T-helper 1 cell treated with Interleukin-12 subunit alpha and Interleukin-12 subunit beta and Interleukin-4 antibody, amounts not matched to agents 30 μg/mL and 1 μg/mL, for 36 hours (primary cell): Measurements from ENCODE around the gene KIF5A.

ENCODE experiments used
- H3K27ac Mint-ChIP-seq: one replicate; pipeline ENCODE4 v1.8.0; 2021; ENCODE audit warnings: mild to moderate bottlenecking, mixed read lengths
- H3K27me3 Mint-ChIP-seq: one replicate; pipeline ENCODE4 v1.8.0; 2021; ENCODE audit warnings: low read depth, mixed read lengths
- H3K36me3 Mint-ChIP-seq: one replicate; pipeline ENCODE4 v1.8.0; 2021; ENCODE audit warnings: low read depth, mixed read lengths
- H3K4me1 Mint-ChIP-seq: one replicate; pipeline ENCODE4 v1.8.0; 2021; ENCODE audit warnings: low read depth, mixed read lengths
- H3K4me3 Mint-ChIP-seq: one replicate; pipeline ENCODE4 v1.8.0; 2021; ENCODE audit warnings: mild to moderate bottlenecking, moderate library complexity, mixed read lengths
- H3K9me3 Mint-ChIP-seq: one replicate; pipeline ENCODE4 v1.8.0; 2021; ENCODE audit warnings: mixed read lengths

KIF5A gene

GRCh38 chr12:57605811-57606311 is 56.0 kb downstream of the KIF5A start:
- peaks cover 26% of the 10 kb centered on the region for H3K36me3 Mint-ChIP-seq
- H3K27me3 Mint-ChIP-seq = peaks cover 11% of the 10 kb centered on the region
- peak overlapping the region; percentile 80 for H3K4me3 Mint-ChIP-seq
- peaks cover 16% of the 10 kb centered on the region for H3K4me1 Mint-ChIP-seq
- no peaks in the 10 kb centered on the region for H3K9me3 Mint-ChIP-seq
- H3K27ac Mint-ChIP-seq = no peak overlapping the region

GRCh38 chr12:57606399-57606798 is 56.6 kb downstream of the KIF5A start:
- Mint-ChIP-seq H3K27ac (no peak overlapping the region), H3K4me1 (peaks cover 16% of the 10 kb centered on the region), H3K4me3 (no peak overlapping the region), H3K36me3 (peaks cover 20% of the 10 kb centered on the region), H3K27me3 (peaks cover 13% of the 10 kb centered on the region), H3K9me3 (no peaks in the 10 kb centered on the region)

- peaks cover 16% of the 10 kb centered on the region for H3K4me1 Mint-ChIP-seq
- no peak overlapping the region for H3K4me3 Mint-ChIP-seq
- peaks cover 16% of the 10 kb centered on the region for H3K36me3 Mint-ChIP-seq
- H3K27me3 Mint-ChIP-seq = peaks cover 14% of the 10 kb centered on the region
- H3K9me3 Mint-ChIP-seq = no peaks in the 10 kb centered on the region
- H3K27ac Mint-ChIP-seq = no peak overlapping the region
Observed at GRCh38 chr12:57606821-57607220, 57.0 kb downstream of the KIF5A start.

GRCh38 chr12:57607958-57608663 is 58.3 kb downstream of the KIF5A start:
- H3K36me3 Mint-ChIP-seq = peaks cover 7% of the 10 kb centered on the region
- no peak overlapping the region for H3K27ac Mint-ChIP-seq
- peaks cover 18% of the 10 kb centered on the region for H3K4me1 Mint-ChIP-seq
- H3K9me3 Mint-ChIP-seq = no peaks in the 10 kb centered on the region
- H3K4me3 Mint-ChIP-seq = no peak overlapping the region
- H3K27me3 Mint-ChIP-seq = peaks cover 27% of the 10 kb centered on the region

GRCh38 chr12:57609101-57609780 is 59.4 kb downstream of the KIF5A start:
- Mint-ChIP-seq H3K27me3 (peaks cover 38% of the 10 kb centered on the region), H3K9me3 (no peaks in the 10 kb centered on the region), H3K27ac (no peak overlapping the region), H3K4me3 (no peak overlapping the region), H3K4me1 (peaks cover 13% of the 10 kb centered on the region), H3K36me3 (peaks cover 7% of the 10 kb centered on the region)

GRCh38 chr12:57609781-57610553 is 60.1 kb downstream of the KIF5A start:
- Mint-ChIP-seq H3K4me3 (peak overlapping the region; percentile 79), H3K9me3 (no peaks in the 10 kb centered on the region), H3K27ac (no peak overlapping the region), H3K36me3 (peaks cover 7% of the 10 kb centered on the region), H3K27me3 (peaks cover 45% of the 10 kb centered on the region), H3K4me1 (peaks cover 13% of the 10 kb centered on the region)

- Mint-ChIP-seq H3K27ac (no peak overlapping the region), H3K4me3 (peak overlapping the region; percentile 79), H3K4me1 (peaks cover 8% of the 10 kb centered on the region), H3K36me3 (peaks cover 7% of the 10 kb centered on the region), H3K27me3 (peaks cover 50% of the 10 kb centered on the region), H3K9me3 (no peaks in the 10 kb centered on the region)
Observed at GRCh38 chr12:57610554-57611107, 60.8 kb downstream of the KIF5A start.

- Mint-ChIP-seq H3K27me3 (peaks cover 53% of the 10 kb centered on the region), H3K4me1 (peaks cover 5% of the 10 kb centered on the region), H3K9me3 (no peaks in the 10 kb centered on the region), H3K4me3 (peak within 1 kb of the TSS; percentile 79), H3K27ac (no peak within 1 kb of the TSS), H3K36me3 (peaks cover 7% of the 10 kb centered on the region)
Observed at GRCh38 chr12:57611108-57611826, 61.4 kb downstream of the KIF5A start, which contains the start of gene ARHGEF25. Gene ARHGEF25 (plus strand): TSS chr12:57611435. CDS start chr12:57611895, 460 bp downstream.

- peaks cover 61% of the 10 kb centered on the region for H3K27me3 Mint-ChIP-seq
- H3K4me1 Mint-ChIP-seq = peaks cover 5% of the 10 kb centered on the region
- H3K4me3 Mint-ChIP-seq = peak overlapping the region; percentile 46
- H3K27ac Mint-ChIP-seq = no peak overlapping the region
- no peaks in the 10 kb centered on the region for H3K9me3 Mint-ChIP-seq
- H3K36me3 Mint-ChIP-seq = peaks cover 3% of the 10 kb centered on the region
Observed at GRCh38 chr12:57611827-57612710, 62.2 kb downstream of the KIF5A start.

GRCh38 chr12:57612711-57613426 is 63.0 kb downstream of the KIF5A start:
- H3K9me3 Mint-ChIP-seq = no peaks in the 10 kb centered on the region
- peaks cover 2% of the 10 kb centered on the region for H3K36me3 Mint-ChIP-seq
- peaks cover 69% of the 10 kb centered on the region for H3K27me3 Mint-ChIP-seq
- no peak overlapping the region for H3K4me3 Mint-ChIP-seq
- no peak overlapping the region for H3K27ac Mint-ChIP-seq
- peaks cover 5% of the 10 kb centered on the region for H3K4me1 Mint-ChIP-seq

GRCh38 chr12:57613427-57614109 is 63.7 kb downstream of the KIF5A start:
- no peaks in the 10 kb centered on the region for H3K9me3 Mint-ChIP-seq
- H3K4me1 Mint-ChIP-seq = peaks cover 5% of the 10 kb centered on the region
- peaks cover 75% of the 10 kb centered on the region for H3K27me3 Mint-ChIP-seq
- H3K36me3 Mint-ChIP-seq = peaks cover 2% of the 10 kb centered on the region
- no peak overlapping the region for H3K27ac Mint-ChIP-seq
- no peak overlapping the region for H3K4me3 Mint-ChIP-seq

GRCh38 chr12:57614178-57614947 is 64.5 kb downstream of the KIF5A start:
- Mint-ChIP-seq H3K36me3 (no peaks in the 10 kb centered on the region), H3K4me3 (no peak overlapping the region)

More at GRCh38 chr12:57614178-57614947, 64.5 kb downstream of the KIF5A start:
- H3K9me3 Mint-ChIP-seq = no peaks in the 10 kb centered on the region
- H3K4me1 Mint-ChIP-seq = peaks cover 7% of the 10 kb centered on the region
- H3K27ac Mint-ChIP-seq = no peak overlapping the region
- peaks cover 83% of the 10 kb centered on the region for H3K27me3 Mint-ChIP-seq
